HFFc6 (cell line): ENCODE data around the gene DUS3L. TPM values are rescaled to one million over a fixed set of nuclear protein-coding genes. Genes with fewer than 3 reads are reported as not detected.

Experiments used
- DNase-seq: peaks from one replicate; pipeline ENCODE4 v3.0.0-alpha.2; 2018
- H3K27ac Mint-ChIP-seq: 2 replicates; pipeline ENCODE4 v1.8.0; 2020; ENCODE audit warnings: mild to moderate bottlenecking, mixed read lengths
- H3K27me3 Mint-ChIP-seq: 2 replicates; pipeline ENCODE4 v1.8.0; 2021; ENCODE audit warnings: mild to moderate bottlenecking, moderate library complexity, mixed read lengths; ENCODE audit not compliant: insufficient read depth
- H3K36me3 Mint-ChIP-seq: 2 replicates; pipeline ENCODE4 v1.8.0; 2021; ENCODE audit warnings: low read depth, mixed read lengths
- H3K4me1 Mint-ChIP-seq: 2 replicates; pipeline ENCODE4 v1.8.0; 2020; ENCODE audit warnings: low read depth, mixed read lengths
- H3K4me3 Mint-ChIP-seq: 2 replicates; pipeline ENCODE4 v1.8.0; 2020; ENCODE audit warnings: mild to moderate bottlenecking, moderate library complexity, mixed read lengths
- H3K9me3 Mint-ChIP-seq: 2 replicates; pipeline ENCODE4 v1.8.0; 2020; ENCODE audit warnings: mild to moderate bottlenecking, mixed read lengths
- CTCF ChIP-seq: fragments of 200-600 bp; sonication (generic); IDR thresholded peaks from 2 replicates; pipeline ENCODE4 v1.5.0; 2021; ENCODE audit warnings: antibody characterized with exemption, mild to moderate bottlenecking
- total RNA-seq, 6 experiments: library from RNA; stranded (reverse); fragmentation: NEBNext Ultra II Directional; extraction: Animal tissue kit (Norgen Biotek cat#: 25700); gene quantifications; 2 replicates in 1 of 6; 3 replicates in 5 of 6; pipeline ENCODE4 v1.2.3, GENCODE V29; 2021

The DUS3L gene
- total RNA-seq, 6 experiments from 2014 or later, result 15.6 to 20.5 (median 18.3) TPM

- Mint-ChIP-seq H3K4me3 (peak overlapping the region; percentile 71), H3K27me3 (peaks cover 30% of the 10 kb centered on the region), H3K36me3 (peaks cover 4% of the 10 kb centered on the region; the same call in 1 of the 2 replicates), H3K4me1 (no peaks in the 10 kb centered on the region), H3K27ac (no peak overlapping the region), H3K9me3 (no peaks in the 10 kb centered on the region)
- TF ChIP-seq CTCF, result no peak
- peak; percentile 43 for DNase-seq
These were observed 37.1 kb upstream of the DUS3L start for GRCh38 chr19:5827891-5828660.

GRCh38 chr19:5827342-5827890, 36.5 kb upstream of the DUS3L start:
- no peak for TF ChIP-seq CTCF
- peak overlapping the region; percentile 21; the same call in 1 of the 2 replicates for H3K4me3 Mint-ChIP-seq
- H3K4me1 Mint-ChIP-seq, result no peaks in the 10 kb centered on the region
- H3K9me3 Mint-ChIP-seq, result no peaks in the 10 kb centered on the region
- DNase-seq, result no peak
- no peak overlapping the region for H3K27ac Mint-ChIP-seq
- H3K27me3 Mint-ChIP-seq, result peaks cover 30% of the 10 kb centered on the region
- H3K36me3 Mint-ChIP-seq, result peaks cover 4% of the 10 kb centered on the region; the same call in 1 of the 2 replicates

GRCh38 chr19:5826531-5827341, 35.8 kb upstream of the DUS3L start:
- peaks cover 30% of the 10 kb centered on the region for H3K27me3 Mint-ChIP-seq
- no peak for TF ChIP-seq CTCF
- peaks cover 4% of the 10 kb centered on the region; the same call in 1 of the 2 replicates for H3K36me3 Mint-ChIP-seq
- peak overlapping the region; percentile 21; the same call in 1 of the 2 replicates for H3K4me3 Mint-ChIP-seq
- no peaks in the 10 kb centered on the region for H3K4me1 Mint-ChIP-seq
- no peak overlapping the region for H3K27ac Mint-ChIP-seq
- no peak for DNase-seq
- no peaks in the 10 kb centered on the region for H3K9me3 Mint-ChIP-seq

GRCh38 chr19:5825178-5825577, 34.2 kb upstream of the DUS3L start:
- Mint-ChIP-seq H3K4me3 (no peak overlapping the region), H3K9me3 (no peaks in the 10 kb centered on the region), H3K36me3 (peaks cover 4% of the 10 kb centered on the region; the same call in 1 of the 2 replicates), H3K27ac (no peak overlapping the region), H3K4me1 (no peaks in the 10 kb centered on the region), H3K27me3 (peaks cover 32% of the 10 kb centered on the region)
- no peak for DNase-seq
- TF ChIP-seq CTCF, result no peak

GRCh38 chr19:5824751-5825150, 33.8 kb upstream of the DUS3L start:
- no peak overlapping the region for H3K27ac Mint-ChIP-seq
- H3K4me1 Mint-ChIP-seq, result no peaks in the 10 kb centered on the region
- no peaks in the 10 kb centered on the region for H3K9me3 Mint-ChIP-seq
- H3K27me3 Mint-ChIP-seq, result peaks cover 28% of the 10 kb centered on the region
- H3K36me3 Mint-ChIP-seq, result peaks cover 4% of the 10 kb centered on the region; the same call in 1 of the 2 replicates
- no peak overlapping the region for H3K4me3 Mint-ChIP-seq
- TF ChIP-seq CTCF, result no peak
- DNase-seq, result no peak
